CD4-positive, alpha-beta T cell treated with Interleukin-17A for 1 hour (primary cell): ENCODE data around the gene TMX2.

Source experiments
- DNase-seq: peaks from one replicate; pipeline ENCODE4 v3.0.0-alpha.2; 2020

The TMX2 gene

DNA sequence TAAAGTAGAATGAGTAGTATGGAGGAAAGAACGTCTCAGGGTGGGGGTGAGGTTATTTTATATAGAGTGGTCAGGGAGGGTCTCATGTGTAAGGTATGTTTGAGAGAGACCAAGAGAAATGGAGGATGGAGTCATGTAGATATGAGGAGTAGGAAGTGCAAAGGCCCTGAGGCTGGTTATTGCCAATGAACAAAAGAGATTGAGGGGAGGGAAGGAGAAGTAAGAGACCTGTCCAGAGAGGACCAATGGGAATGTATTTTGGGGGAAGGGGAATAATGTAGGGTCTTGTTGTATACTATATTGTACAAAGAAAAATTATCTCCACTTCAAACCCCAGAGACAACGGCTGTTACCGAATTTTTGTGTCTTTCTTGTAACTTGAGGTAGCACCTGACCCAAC lies 59.0 kb downstream of the TMX2 start:
- DNase-seq: no peak

DNA sequence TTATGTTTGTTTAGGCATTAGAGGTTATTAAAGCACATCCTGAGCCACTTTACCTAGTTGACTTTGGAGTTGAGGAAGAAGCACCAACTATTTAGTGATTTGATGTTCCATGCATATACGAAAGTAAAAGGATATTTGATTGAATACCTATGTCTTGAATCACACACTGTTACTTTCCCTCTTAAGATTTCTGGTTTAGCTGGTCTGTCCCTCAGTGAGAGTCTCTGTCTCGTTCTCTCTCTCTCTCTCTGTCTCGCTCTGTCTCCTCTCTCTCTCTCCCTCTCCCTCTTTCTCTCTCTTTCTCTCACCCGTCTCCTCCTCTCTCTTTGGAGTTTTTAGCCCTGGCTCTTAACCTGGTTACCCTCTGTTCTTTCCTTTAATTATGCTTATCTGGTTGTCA lies 60.2 kb downstream of the TMX2 start:
- no peak for DNase-seq

DNA sequence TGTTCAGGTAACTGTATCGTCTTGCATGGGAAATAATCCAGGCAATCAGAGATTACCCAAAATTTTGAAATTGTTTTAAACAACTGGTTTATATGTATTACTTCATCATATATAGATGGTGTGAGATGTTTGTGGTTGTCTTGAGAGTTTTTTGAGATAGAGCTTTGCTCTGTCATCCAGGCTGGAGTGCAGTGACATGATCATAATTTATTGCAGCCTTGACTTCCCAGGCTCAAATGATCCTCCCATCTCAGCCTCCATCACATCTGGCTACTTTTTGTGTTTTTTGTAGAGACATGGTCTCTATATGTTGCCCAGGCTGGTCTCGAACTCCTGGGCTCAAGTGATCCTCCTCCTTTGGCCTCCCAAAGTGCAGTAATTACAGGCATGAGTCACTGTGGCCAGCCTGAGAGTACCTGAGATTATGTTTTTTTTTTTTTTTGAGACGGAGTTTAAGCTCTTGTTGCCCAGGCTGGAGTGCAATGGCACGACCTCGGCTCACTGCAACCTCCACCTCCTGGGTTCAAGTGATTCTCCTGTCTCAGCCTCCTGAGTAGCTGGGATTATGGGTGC lies 60.7 kb downstream of the TMX2 start:
- DNase-seq: no peak

DNA sequence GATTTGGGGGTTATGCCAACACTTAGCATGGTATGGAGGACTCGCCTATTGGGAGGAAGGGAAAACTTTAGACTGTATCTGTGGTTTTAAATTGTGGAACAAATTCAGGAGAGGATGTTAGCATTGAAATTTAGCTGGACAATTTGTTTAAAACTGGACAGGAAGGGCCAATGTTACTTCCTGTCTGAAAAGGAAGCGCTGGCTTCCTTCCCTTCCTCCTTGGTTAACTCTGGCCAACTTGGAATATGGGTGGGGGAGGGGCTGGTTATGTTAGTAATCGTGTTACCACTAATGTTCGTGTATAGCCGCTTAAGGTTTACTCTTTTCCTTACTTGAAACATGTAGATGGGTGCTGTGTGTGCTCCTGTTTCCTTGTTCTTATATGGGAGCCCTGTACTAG lies 63.1 kb downstream of the TMX2 start:
- DNase-seq: no peak

DNA sequence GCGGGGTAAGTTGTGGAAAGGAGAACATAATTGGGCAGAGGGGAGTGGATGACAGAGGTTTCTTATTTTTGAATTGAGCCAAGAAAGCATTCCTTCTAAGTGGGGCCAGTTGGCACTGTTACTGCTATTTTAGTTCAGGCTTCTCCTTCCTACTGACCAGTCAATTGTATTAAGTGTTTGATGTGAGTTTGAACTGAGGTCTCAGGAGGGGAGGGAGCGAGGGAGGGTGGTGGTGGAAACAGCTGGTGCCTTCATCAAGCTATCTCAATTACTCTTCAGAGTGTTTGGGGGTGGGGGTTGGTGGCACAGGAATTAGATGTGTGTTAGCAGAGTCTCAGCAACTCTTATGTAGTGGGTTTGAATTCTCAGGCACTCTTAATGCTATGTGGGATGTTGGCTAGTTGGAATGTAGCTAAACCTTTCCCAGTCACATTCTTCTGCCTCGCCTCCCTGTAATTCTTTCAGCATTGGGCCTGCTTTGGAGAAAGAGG lies 63.7 kb downstream of the TMX2 start:
- DNase-seq: no peak

DNA sequence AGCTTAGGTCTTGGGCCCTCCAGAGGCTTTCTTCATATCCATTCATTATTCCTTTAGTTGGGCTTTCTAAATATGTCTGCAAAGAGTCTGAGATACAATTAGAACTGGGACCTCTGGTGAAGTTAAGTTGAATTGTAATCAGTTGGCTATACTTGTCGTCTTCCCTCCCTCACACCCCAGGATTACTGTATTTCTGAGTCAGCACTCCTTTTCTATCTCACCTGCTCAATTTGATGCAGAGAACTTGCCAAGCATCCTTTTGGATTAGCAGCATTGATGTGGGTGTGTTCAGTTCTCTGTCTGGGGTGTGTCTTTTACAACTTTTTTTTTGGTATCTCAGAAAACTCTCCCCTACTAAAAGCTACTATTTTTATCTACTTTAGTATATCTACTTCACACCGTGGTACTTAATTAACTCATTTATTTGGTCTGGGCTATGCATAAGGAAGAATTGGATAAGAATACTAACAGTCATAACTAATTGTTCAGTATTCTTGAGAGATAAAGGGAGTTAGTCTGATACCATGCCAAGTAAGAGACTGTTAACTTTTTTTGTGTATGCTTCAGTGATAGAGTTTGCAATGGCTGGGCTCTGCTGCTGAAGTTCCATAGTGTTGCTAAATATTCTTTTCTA lies 64.3 kb downstream of the TMX2 start:
- DNase-seq: no peak

DNA sequence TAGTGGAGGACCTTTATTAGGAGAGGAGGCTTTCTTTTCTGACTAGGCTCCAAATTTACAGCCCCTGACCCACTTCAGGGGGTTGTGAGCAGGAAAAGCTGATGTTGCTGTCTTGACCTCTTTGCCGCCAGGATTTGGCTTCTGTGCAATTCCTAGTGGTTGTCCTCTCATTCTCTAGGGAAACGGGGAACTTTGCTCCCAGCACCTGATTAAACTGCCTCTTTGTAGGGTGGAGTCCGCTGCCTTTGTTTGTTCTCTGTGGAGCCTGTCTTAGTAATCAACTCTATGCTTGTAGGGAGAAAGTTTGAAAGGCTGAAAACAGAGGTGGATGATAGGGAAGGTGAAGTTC lies 65.5 kb downstream of the TMX2 start:
- DNase-seq: no peak

DNA sequence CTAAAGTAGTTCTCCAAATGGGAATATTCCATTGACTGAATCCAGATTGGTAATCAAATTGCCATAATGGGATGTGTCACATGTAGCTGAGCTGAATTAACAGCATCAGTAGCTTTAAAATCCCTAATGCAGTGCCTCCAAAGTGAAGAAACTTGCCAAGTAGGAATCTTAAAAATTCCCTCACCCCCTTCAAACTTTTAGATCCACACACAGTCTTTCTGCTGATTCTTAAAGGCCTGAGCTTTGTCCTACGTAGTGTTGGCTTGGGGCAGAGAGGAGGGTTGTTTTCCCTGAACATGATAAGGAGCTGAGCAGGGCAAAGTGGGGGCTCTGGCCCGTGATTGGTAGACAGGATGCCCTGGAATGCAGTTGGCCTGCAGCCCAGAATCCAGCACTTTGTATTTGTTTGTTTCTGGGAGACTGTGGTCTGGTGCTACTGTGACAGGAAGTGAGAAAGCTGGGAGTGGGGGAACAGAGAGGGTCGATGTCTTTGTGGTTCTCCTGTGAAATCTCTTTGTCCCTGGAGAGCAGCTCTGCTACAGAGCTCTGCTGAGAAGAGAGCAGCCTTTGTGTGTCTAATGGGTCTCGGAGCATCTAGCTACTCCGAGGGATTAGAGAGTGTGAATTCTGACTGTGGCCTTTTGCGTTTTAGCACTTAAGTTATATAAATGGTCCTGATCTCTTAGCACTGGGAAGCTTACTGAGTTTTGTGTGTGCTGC lies 66.1 kb downstream of the TMX2 start:
- DNase-seq: no peak

DNA sequence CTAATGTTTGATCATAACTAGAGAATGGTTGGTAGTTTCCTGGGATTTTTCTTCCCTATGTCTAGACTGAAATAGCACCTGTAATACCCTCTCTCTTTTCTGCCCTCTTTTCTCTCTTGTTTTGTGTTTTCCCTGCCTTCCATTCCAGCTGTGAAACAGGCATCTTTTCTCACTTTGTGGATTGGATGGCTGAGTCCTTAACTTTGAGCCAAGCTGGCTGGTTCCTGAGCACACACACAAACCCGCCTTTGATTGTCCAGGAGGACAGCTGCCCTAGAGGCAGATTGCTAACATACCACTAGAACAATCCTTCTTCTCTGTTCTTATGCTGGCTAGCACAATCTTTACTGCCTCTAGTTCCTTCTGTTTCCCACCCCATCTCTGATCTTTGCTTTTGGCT lies 66.9 kb downstream of the TMX2 start:
- no peak for DNase-seq

DNA sequence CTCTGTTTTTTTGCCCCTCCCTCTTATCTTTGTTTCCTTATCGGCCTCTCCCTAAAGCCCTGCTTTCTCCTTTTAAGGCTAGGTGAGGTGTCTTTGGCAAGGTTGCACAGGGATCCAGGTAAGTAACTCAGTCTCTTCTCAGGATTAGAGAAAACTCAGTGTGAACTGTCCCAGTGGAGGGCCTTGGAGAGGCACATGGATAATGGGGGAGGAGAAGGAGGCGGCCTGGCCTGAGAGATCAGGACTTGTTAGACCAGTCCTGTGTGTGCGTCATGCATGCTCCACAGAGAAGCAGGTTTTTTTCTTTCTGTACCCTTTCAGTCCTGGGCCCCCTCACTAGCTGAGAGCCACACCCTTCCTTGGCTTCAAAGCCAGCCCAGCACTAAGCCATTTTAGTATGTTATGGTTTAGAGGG lies 69.1 kb downstream of the TMX2 start:
- no peak for DNase-seq

DNA sequence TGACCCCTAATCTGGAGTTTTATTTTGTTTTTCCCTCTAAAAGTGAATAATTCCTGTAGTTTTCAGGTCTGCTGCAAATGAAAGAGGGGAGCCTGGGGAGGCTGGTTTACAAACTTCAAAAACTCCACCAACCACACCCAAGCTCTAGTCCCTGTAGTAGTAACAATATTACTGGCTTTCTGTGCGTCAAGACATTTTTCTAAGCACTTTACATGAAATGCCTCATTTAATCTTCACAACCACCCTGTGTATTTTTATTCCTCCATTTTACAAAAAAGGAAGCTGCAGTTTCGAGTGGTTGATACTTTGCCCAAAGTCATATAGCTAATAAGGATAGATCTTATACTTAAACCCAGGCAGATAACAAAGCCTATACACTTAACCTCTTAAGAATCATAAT lies 72.7 kb downstream of the TMX2 start:
- DNase-seq: no peak

DNA sequence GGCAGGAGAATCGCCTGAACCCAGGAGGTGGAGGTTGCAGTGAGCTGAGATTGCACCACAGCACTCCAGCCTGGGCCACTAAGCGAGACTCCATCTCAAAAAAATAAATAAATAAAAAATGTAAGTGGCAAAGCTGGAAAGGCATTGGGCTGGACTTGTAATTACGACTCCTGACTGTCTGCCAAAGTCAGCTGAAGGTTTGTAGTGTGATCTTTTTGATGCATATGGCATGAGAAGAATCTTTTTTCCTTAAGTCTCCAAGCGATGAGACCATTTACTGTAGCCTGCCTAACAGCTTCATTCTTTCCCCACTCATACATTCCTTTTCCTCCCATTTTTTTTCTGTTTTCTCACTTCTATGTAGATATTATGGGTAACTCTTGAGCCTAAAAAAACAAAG lies 74.0 kb downstream of the TMX2 start:
- no peak for DNase-seq

DNA sequence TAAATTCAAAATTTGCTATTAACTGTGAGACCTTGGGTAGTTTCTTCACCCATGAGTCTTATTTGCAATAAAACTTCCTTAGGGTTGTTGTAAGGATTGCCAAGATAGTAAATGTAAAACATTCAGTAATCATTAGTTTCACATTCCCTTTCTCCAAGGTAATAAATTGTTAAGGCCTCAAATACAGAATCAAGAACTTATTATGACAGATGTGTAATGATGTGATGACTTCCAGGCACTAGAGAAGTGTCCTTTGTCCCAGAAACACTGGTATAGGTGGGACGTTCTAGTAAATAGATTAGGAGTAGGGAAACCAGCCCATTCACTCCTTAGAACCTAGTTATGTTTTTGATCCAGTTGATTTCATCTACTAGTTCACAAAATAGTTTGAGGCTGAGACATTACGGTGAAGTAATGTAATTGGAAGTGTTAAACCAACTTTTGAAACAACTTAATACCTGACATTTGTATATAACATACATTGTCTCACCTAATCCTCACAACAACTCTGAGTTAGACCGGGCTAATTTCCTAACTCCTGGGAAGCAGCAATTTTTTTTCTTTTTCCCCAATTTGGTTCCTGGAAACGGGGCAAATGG lies 74.7 kb downstream of the TMX2 start:
- DNase-seq: no peak

DNA sequence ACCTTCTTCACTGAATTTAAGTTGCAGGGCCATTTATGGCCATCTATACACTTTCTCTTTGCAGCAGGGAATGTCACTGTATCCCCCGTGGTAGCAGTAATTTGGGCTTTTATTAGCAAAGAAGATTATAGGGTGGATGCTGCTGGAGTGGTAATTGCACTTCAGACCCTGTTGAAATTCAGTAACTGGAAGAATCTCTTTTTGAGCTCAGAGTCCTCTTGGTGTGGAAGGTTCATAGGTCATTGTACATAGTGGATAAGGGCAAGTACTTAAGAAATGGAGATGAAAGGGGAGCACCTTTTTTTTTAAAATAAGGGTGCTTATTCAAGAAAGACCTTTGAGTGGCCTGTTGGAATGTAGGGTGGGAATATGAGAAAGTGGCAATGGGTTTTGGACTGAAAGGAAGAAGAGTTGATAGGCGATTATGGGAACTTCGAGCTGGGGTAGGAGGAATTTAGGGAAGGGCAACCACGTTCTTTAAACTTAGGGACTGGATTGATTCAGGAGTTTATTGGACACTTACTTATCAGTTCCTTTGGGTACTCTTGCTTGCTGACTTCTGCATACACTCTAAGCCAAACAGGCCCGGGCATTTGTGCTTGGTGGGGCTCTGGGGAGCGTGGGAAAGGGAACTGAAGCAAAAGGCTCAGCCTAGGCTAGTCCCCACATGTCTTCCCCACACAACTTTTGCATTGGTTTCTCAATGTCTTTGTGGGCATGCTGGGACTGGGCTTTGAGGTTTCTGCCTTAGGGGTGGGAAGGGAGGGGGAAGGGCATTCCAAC lies 75.7 kb downstream of the TMX2 start:
- no peak for DNase-seq

DNA sequence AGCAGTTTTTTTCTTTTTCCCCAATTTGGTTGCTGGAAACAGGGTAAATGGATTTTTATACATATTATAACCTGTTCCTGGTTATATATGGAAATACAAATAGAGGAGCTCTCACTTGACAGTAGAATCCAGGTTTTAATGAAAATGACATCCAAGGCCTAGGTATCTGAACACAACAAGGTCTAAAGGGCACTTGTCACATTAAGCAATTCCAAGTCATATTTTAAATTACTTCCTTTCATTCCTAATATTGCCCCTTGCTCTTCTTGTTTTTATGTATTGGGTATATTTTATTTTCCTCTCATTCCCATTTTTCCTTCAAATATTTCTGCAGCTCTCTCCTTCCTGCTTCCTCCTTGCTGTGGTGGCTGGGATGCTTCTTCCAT lies 76.3 kb downstream of the TMX2 start:
- no peak for DNase-seq
